ENCODE results near the gene SPATA12.
"Not testable (repeated sequence)": the region's sequence is repeated elsewhere in the genome, so short reads cannot be mapped to it uniquely, and the experiment has no call there.

Gene SPATA12

GRCh38 chr3:57081173-57081572, 20.7 kb downstream of the SPATA12 start:
- no peak overlapping the region for H3K4me3 ChIP-seq (ENCODE audit: low read depth, low read length)

DNA sequence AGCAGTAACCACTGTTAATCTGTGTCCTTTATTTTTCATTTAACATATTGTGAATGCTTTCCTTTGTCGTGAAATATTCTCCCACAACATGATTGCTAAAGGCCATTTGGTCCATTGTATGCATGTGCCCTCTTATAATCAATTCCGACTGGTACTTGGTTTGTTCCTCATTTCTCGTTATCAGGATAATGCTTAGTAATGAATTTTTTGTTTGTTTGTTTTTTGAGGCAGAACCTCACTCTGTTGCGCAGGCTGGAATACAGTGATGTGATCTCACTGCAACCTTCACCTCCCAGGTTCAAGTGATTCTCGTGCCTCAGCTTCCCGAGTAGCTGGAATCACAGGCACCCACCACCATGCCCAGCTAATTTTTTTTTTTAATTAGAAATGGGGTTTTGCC, 22.0 kb downstream of the SPATA12 start:
- no peak overlapping the region for H3K4me3 ChIP-seq (ENCODE audit: low read depth, low read length)

GRCh38 chr3:57083266-57083995, 23.0 kb downstream of the SPATA12 start:
- H3K4me3 ChIP-seq (ENCODE audit: low read depth, low read length): not testable (repeated sequence)

DNA sequence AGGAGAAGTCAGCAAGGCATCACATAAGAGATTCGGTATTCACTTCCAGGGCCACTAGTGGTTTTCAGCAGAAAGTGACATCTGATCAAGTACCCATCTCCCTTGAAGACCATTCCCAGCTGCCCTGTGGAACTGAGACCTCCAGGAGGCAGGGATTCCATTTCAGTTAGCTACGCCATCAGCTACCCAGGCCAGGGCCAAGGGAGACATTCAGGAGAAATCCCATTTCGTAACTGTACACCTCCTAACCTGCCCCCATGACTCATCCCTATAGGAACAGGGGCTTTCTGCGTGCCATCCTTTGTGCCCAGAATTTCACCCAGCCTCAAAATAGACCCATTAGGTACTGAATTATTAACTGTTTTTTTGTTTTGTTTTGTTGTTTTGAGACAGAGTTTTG, 24.7 kb downstream of the SPATA12 start:
- H3K4me3 ChIP-seq (ENCODE audit: low read depth, low read length): no peak overlapping the region

GRCh38 chr3:57086201-57086600, 25.7 kb downstream of the SPATA12 start:
- H3K4me3 ChIP-seq (ENCODE audit: low read depth, low read length): no peak overlapping the region

DNA sequence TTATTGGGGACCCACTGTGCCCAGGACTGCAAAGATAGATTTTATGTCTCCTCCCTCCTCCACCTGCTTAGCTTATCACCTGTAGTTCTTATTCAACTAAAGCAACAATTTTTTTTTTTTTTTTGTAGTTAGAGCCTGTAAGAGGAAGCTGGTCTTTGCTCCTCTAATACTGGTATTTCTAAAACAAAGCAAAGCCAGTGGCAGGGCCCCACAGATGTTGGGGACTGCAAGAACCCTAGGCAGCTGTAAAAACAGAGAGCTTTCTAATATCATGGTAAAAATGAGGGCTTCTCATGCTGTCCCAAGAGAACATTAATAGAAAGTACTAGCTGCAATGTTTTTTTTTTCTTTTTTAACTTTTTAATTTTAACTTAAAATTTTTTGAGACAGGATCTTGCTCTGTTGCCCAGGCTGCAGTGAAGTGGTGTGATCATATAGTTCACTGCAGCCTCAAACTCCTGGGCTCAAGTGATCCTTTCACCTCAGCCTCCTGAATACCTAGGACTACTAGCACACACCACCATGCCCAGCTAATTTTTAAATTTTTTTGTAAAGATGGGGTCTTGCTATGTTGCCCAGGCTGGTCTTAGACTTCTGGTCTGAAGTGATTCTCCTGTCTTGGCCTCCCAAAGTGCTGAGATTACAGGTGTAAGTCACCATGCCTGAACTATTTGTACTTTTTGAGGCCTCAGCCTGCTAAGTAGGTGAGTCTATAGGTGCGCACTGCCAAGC, 27.1 kb downstream of the SPATA12 start:
- H3K4me3 ChIP-seq (ENCODE audit: low read depth, low read length): no peak overlapping the region

- no peak overlapping the region for H3K4me3 ChIP-seq (ENCODE audit: low read depth, low read length)
Measured at GRCh38 chr3:57088503-57088902, 28.0 kb downstream of the SPATA12 start.

DNA sequence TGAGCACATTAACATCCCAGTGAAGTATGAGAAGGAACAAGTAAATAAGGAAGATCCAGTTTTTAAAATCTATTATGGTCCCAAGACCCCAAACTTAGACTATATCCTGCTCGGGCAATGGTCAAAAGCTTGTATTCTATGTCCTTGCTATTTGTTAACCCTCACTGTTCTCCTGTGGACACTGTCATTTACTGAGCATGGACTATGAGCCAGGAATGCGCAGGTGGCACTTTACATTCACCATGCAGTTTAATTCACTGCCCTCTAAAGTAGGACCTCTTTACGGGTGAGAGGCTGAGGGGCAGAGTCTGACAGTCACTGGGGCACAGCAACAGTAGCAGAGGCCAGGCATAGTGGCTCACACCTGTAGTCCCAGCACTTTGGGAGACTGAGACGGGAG, 28.6 kb downstream of the SPATA12 start:
- no peak overlapping the region for H3K4me3 ChIP-seq (ENCODE audit: low read depth, low read length)

DNA sequence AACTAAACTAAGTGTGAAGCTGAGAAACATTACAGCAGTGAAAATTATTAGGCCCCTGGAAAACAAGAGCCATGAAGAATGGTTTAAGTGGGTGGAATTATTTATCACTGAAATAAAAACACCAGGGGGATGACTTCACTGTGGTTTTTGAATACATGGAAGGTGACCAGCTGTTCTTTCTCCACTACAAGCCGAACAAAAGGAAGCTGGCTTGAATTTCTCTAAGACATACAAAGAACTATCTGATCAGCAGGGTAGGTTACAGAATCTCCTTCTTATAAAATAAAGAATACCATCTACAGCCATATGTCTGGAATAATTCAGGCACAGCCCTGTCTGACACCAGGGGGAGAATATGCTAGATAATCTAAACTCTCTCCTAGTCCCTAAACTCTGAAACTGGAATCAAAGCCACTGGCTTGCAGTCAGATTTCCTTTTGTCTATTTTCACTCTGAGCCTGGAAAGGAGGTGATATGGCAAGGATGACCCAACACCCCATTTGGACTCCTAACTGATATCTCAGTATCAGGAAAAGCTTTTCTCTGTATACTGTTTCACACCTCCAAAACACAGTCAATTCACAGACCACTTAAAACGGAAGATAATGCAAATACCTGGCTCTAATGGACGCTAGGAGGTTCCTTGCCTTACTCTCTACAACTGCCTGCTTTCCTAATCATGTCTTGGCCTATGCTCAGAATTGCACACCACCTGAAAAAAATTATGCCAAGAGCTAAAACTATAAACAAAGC, 31.2 kb downstream of the SPATA12 start:
- H3K4me3 ChIP-seq (ENCODE audit: low read depth, low read length): no peak overlapping the region

- no peak overlapping the region for H3K4me3 ChIP-seq (ENCODE audit: low read depth, low read length)
Measured at GRCh38 chr3:57093489-57093888, 33.0 kb downstream of the SPATA12 start.

- H3K4me3 ChIP-seq (ENCODE audit: low read depth, low read length): no peak overlapping the region
Measured at GRCh38 chr3:57093971-57094535, 33.6 kb downstream of the SPATA12 start.

GRCh38 chr3:57094575-57094974, 34.1 kb downstream of the SPATA12 start:
- no peak overlapping the region for H3K4me3 ChIP-seq (ENCODE audit: low read depth, low read length)

GRCh38 chr3:57095363-57095762, 34.9 kb downstream of the SPATA12 start:
- H3K4me3 ChIP-seq (ENCODE audit: low read depth, low read length): no peak overlapping the region

DNA sequence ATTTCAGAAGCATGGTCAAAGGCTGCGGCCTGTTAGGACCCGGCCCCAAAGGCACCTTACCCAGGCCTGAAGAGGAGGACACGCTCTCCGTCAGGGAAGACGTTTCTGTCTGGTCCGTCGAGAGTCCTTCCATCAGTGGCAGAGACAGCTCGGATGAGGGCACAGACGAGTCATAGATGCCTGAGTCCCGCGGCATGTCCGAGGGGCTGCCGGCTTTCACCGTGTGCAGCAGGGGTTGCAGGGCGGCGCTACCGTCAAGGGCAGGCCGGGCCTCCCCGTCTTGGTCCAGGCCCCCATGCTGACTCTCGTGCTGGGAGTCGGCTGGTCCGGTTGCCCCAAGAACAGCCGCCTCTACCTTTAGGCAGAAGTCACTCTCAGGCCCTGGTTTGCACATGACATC, 37.1 kb downstream of the SPATA12 start:
- no peak overlapping the region for H3K4me3 ChIP-seq (ENCODE audit: low read depth, low read length)

DNA sequence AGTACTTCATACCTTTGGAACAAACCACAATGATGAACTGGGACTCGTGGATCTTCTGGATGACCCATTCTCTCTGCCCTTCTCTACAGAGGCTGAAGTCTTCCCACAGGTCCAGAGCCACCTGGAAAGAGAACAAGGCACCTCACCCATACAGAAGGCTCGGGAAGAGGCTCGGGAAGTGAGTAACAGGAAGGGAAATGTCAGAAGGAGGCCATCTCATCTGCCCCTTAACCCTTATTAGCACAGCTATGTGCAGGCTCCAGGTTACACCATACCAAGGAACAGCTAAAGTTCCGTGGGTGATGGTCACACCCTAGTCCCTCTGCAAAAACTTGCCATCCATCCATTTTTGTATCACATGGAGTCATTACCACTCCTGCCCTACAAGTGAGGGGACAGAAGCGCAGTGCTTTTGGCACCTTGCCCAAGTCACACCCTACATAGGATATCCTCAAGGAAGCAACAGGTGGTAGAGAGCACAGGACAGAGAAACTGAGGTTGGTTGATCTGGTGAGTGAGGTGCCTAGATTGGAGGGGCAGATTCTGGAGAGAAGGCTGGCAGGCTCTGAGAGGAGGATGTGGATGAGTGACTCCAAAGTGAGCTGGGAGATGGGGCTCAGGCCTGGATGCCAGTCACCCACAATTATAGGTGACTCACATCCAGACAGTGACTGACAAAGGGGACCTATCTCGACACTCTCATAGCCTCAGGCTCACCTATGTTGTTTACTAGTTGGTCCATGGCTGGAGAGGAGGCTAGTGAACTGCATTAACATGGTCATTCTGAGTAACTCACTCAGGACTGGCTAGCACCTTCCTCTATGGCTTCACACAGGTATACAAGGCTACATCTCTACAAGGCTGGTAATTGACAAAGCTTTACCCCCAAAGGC, 38.2 kb downstream of the SPATA12 start:
- no peak overlapping the region for H3K4me3 ChIP-seq (ENCODE audit: low read depth, low read length)

GRCh38 chr3:57100046-57100695, 39.7 kb downstream of the SPATA12 start:
- no peak overlapping the region for H3K4me3 ChIP-seq (ENCODE audit: low read depth, low read length)

- H3K4me3 ChIP-seq (ENCODE audit: low read depth, low read length): no peak overlapping the region
Measured at GRCh38 chr3:57105585-57105984, 45.1 kb downstream of the SPATA12 start.

- no peak overlapping the region for H3K4me3 ChIP-seq (ENCODE audit: low read depth, low read length)
Measured at GRCh38 chr3:57108684-57109083, 48.2 kb downstream of the SPATA12 start.

DNA sequence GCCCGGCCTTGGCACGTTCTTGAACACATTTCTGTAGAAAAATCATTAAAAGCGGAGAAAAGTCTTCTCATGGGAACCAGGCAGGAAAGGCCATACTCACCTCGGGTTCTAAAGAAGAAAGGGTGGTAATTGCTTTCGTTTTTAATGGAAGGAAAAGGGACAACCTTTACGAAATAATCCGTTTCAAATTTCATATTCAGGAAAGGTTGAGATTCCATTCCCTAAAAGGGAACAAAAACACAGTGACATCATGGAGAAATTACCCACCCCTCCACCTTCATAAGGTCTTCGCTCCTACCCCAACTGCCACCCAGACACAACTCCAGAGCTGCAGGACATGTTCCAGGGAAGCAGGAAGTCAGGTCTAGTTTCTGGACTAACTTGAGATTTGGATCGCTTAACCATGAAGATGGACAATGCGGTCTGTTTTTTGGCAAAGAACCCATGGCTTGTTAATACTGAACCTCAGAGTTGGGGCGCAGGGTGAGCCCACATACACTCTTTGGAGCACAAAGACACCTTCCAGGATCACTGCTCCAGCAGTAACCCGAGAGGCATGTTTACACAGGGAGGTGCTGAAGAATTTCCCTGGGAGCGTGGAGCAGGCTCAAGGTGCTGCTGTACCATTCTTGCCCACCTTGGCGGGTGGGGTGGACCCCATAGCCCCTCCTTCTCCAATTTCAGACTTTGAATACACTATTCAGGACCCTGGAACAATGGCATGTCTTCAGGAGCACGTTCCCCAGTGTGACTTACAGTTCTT, 49.2 kb downstream of the SPATA12 start:
- no peak overlapping the region for H3K4me3 ChIP-seq (ENCODE audit: low read depth, low read length)

All from iPS-11a (cell line).